WTC11 (cell line): ENCODE measurements around the gene RASAL2. TPM values are rescaled to one million over a fixed set of nuclear protein-coding genes. Genes with fewer than 3 reads are reported as not detected.

Experiments
- ATAC-seq: fragments of 200-7000 bp; cut with Tn5 transposase; 2 replicates; pipeline ENCODE4 v1.10.0; 2021; ENCODE audit warnings: mild to moderate bottlenecking, moderate library complexity
- CTCF ChIA-PET: fragments of 300-600 bp; sonication (Branson Sonifier 250); formaldehyde crosslinking; loops from one replicate; lab custom pipeline; 2021; ENCODE audit warnings: antibody characterized with exemption; lab: Charles Lee
- POLR2A ChIA-PET: fragments of 350-600 bp; sonication (Branson Sonifier 250); formaldehyde crosslinking; loops from one replicate; lab custom pipeline; 2021; ENCODE audit warnings: antibody characterized with exemption; lab: Charles Lee
- DNase-seq: peaks from one replicate; pipeline ENCODE4 v3.0.0; 2021; ENCODE audit warnings: low spot score
- H3K27ac Mint-ChIP-seq: 2 replicates; pipeline ENCODE4 v1.8.0; 2021; ENCODE audit warnings: mixed read lengths
- H3K27me3 Mint-ChIP-seq: 2 replicates; pipeline ENCODE4 v1.8.0; 2021; ENCODE audit warnings: low read depth, mild to moderate bottlenecking, moderate library complexity, mixed read lengths
- H3K36me3 Mint-ChIP-seq: 2 replicates; pipeline ENCODE4 v1.8.0; 2021; ENCODE audit warnings: mixed read lengths
- H3K4me1 Mint-ChIP-seq: 2 replicates; pipeline ENCODE4 v1.8.0; 2022; ENCODE audit warnings: mixed read lengths
- H3K4me3 Mint-ChIP-seq: 2 replicates; pipeline ENCODE4 v1.8.0; 2021; ENCODE audit warnings: mild to moderate bottlenecking, moderate library complexity, mixed read lengths
- H3K9me3 Mint-ChIP-seq: 2 replicates; pipeline ENCODE4 v1.8.0; 2021; ENCODE audit warnings: mixed read lengths
- ATF1 ChIP-seq: sonication (generic); formaldehyde crosslinking; IDR thresholded peaks from 2 replicates; pipeline ENCODE4 v1.8.1; 2023; ENCODE audit warnings: mild to moderate bottlenecking, moderate library complexity, missing genetic modification reagents
- ATF6 ChIP-seq: sonication (generic); formaldehyde crosslinking; IDR thresholded peaks from 2 replicates; pipeline ENCODE4 v1.8.1; 2023; ENCODE audit warnings: mild to moderate bottlenecking, missing genetic modification reagents
- ELF4 ChIP-seq: sonication (generic); formaldehyde crosslinking; IDR thresholded peaks from 2 replicates; pipeline ENCODE4 v1.8.1; 2022; ENCODE audit warnings: low read depth, mild to moderate bottlenecking, moderate library complexity, missing genetic modification reagents
- FOXJ3 ChIP-seq: sonication (generic); formaldehyde crosslinking; IDR thresholded peaks from 2 replicates; pipeline ENCODE4 v1.9.0; 2021; ENCODE audit warnings: missing genetic modification reagents, mild to moderate bottlenecking, borderline replicate concordance
- FOXP4 ChIP-seq: sonication (generic); formaldehyde crosslinking; IDR thresholded peaks from 2 replicates; pipeline ENCODE4 v1.8.0; 2022; ENCODE audit warnings: mild to moderate bottlenecking, missing genetic modification reagents
- HMGA2 ChIP-seq: fragments of 250-450 bp; sonication (Bioruptor Pico); IDR thresholded peaks from 2 replicates; pipeline ENCODE4 v1.4.0; 2021; ENCODE audit warnings: mild to moderate bottlenecking, moderate library complexity
- JUN ChIP-seq: sonication (generic); formaldehyde crosslinking; IDR thresholded peaks from 2 replicates; pipeline ENCODE4 v1.8.0; 2023; ENCODE audit warnings: mild to moderate bottlenecking, missing genetic modification reagents
- NR1H2 ChIP-seq: sonication (generic); formaldehyde crosslinking; IDR thresholded peaks from 2 replicates; pipeline ENCODE4 v1.9.0; 2021; ENCODE audit warnings: mild to moderate bottlenecking, moderate library complexity, missing genetic modification reagents
- NR2C2 ChIP-seq: sonication (generic); formaldehyde crosslinking; IDR thresholded peaks from 2 replicates; pipeline ENCODE4 v1.8.0; 2022; ENCODE audit warnings: mild to moderate bottlenecking, missing genetic modification reagents
- SOX15 ChIP-seq: fragments of 250-450 bp; sonication (Bioruptor Pico); IDR thresholded peaks from 2 replicates; pipeline ENCODE4 v1.9.0; 2021; ENCODE audit warnings: mild to moderate bottlenecking
- STAT6 ChIP-seq: sonication (generic); formaldehyde crosslinking; conservative IDR thresholded peaks from 2 replicates; pipeline ENCODE4 v1.8.1; 2023; ENCODE audit warnings: mild to moderate bottlenecking, low read depth, missing genetic modification reagents, moderate library complexity
- TEAD1 ChIP-seq: sonication (generic); formaldehyde crosslinking; IDR thresholded peaks from 2 replicates; pipeline ENCODE4 v1.8.0; 2022; ENCODE audit warnings: mild to moderate bottlenecking, missing genetic modification reagents
- USF1 ChIP-seq: sonication (generic); formaldehyde crosslinking; IDR thresholded peaks from 2 replicates; pipeline ENCODE4 v1.8.0; 2022; ENCODE audit warnings: mild to moderate bottlenecking, missing genetic modification reagents
- ZBTB21 ChIP-seq: sonication (generic); formaldehyde crosslinking; IDR thresholded peaks from 2 replicates; pipeline ENCODE4 v1.8.1; 2023; ENCODE audit warnings: mild to moderate bottlenecking, missing genetic modification reagents, borderline replicate concordance
- ZBTB43 ChIP-seq: sonication (generic); formaldehyde crosslinking; IDR thresholded peaks from 2 replicates; pipeline ENCODE4 v1.8.1; 2023; ENCODE audit warnings: mild to moderate bottlenecking, missing genetic modification reagents
- ZNF423 ChIP-seq: fragments of 250-450 bp; sonication (Bioruptor Pico); IDR thresholded peaks from 2 replicates; pipeline ENCODE4 v2.1.2; 2022; ENCODE audit warnings: mild to moderate bottlenecking, moderate library complexity
- ZSCAN18 ChIP-seq: fragments of 250-450 bp; sonication (Bioruptor Pico); IDR thresholded peaks from 2 replicates; pipeline ENCODE4 v2.1.2; 2022; ENCODE audit warnings: mild to moderate bottlenecking, moderate library complexity
- total RNA-seq: library from RNA; stranded (reverse); gene quantifications from 3 replicates; pipeline ENCODE4 v1.2.3, GENCODE V29; 2021

The RASAL2 gene
- total RNA-seq, 1 experiment from 2014 or later: 29.5 TPM

- ChIA-PET POLR2A (no interaction called here), CTCF (no interaction called here)
- no peak for DNase-seq
- H3K9me3 Mint-ChIP-seq: peaks cover 27% of the 10 kb centered on the region
- no peak overlapping the region for H3K4me3 Mint-ChIP-seq
- ATAC-seq: no peak
- no peak overlapping the region for H3K27ac Mint-ChIP-seq
- peaks cover 15% of the 10 kb centered on the region for H3K36me3 Mint-ChIP-seq
- no peaks in the 10 kb centered on the region for H3K27me3 Mint-ChIP-seq
- TF ChIP-seq ZNF423 (CRISPR knock-in tag) (no peak), NR1H2 (no peak), FOXJ3 (no peak), JUN (no peak), STAT6 (no peak), ELF4 (CRISPR knock-in tag) (no peak), SOX15 (no peak), NR2C2 (CRISPR knock-in tag) (no peak), ATF1 (CRISPR knock-in tag) (no peak), ATF6 (no peak), ZSCAN18 (CRISPR knock-in tag) (no peak), ZBTB43 (CRISPR knock-in tag) (no peak), USF1 (CRISPR knock-in tag) (no peak), FOXP4 (CRISPR knock-in tag) (no peak), ZBTB21 (CRISPR knock-in tag) (no peak), TEAD1 (no peak), HMGA2 (CRISPR knock-in tag) (no peak)
- H3K4me1 Mint-ChIP-seq: peaks cover 17% of the 10 kb centered on the region
These were observed 315.6 kb downstream of the RASAL2 start for GRCh38 chr1:178409541-178409940.
